ENCODE results near the gene FBXO34.

FBXO34 gene

GRCh38 chr14:55279384-55279783 lies 8.2 kb downstream of the FBXO34 start:
- Histone ChIP-seq H3K4me1 (ENCODE audit: insufficient read depth, low read length, poor library complexity, severe bottlenecking) (peaks cover 74% of the 10 kb centered on the region), H3K9me3 (ENCODE audit: insufficient read depth, low read depth, low read length) (no peaks in the 10 kb centered on the region), H4K20me1 (ENCODE audit: insufficient read depth, low read length, poor library complexity, severe bottlenecking) (peaks cover 29% of the 10 kb centered on the region), H3K9me2 (replicated peaks; ENCODE audit: low read depth, low read length) (no peaks in the 10 kb centered on the region), H3K4me3 (ENCODE audit: low read length, poor library complexity, severe bottlenecking) (peak overlapping the region; percentile 75), H3K27me3 (ENCODE audit: insufficient read depth, low read length, poor library complexity, severe bottlenecking) (no peaks in the 10 kb centered on the region), H2AFZ (ENCODE audit: low read length) (no peak overlapping the region), H3K4me2 (ENCODE audit: low read depth, low read length, poor library complexity, severe bottlenecking) (peak overlapping the region; percentile 85), H3K79me2 (ENCODE audit: insufficient read depth, low read length) (peaks cover 91% of the 10 kb centered on the region), H3K36me3 (ENCODE audit: insufficient read depth, low read length) (no peaks in the 10 kb centered on the region), H3F3A (ENCODE audit: low read depth) (peaks cover 14% of the 10 kb centered on the region), H3K9ac (ENCODE audit: low read depth, low read length, poor library complexity, severe bottlenecking) (peak overlapping the region; percentile 39)
- TF ChIP-seq CTCF (conservative IDR thresholded peaks at IDR 0.05; ENCODE audit: low read length) (no peak), EZH2phosphoT487 (IDR thresholded peaks at IDR 0.05; ENCODE audit: borderline replicate concordance) (no peak)

- Histone ChIP-seq H3K9ac (ENCODE audit: low read depth, low read length, poor library complexity, severe bottlenecking) (no peak overlapping the region), H3K4me3 (ENCODE audit: low read length, poor library complexity, severe bottlenecking) (no peak overlapping the region), H2AFZ (ENCODE audit: low read length) (no peak overlapping the region), H3K27me3 (ENCODE audit: insufficient read depth, low read length, poor library complexity, severe bottlenecking) (no peaks in the 10 kb centered on the region), H4K20me1 (ENCODE audit: insufficient read depth, low read length, poor library complexity, severe bottlenecking) (peaks cover 35% of the 10 kb centered on the region), H3K79me2 (ENCODE audit: insufficient read depth, low read length) (peaks cover 91% of the 10 kb centered on the region), H3K36me3 (ENCODE audit: insufficient read depth, low read length) (no peaks in the 10 kb centered on the region), H3K9me2 (replicated peaks; ENCODE audit: low read depth, low read length) (no peaks in the 10 kb centered on the region), H3K4me2 (ENCODE audit: low read depth, low read length, poor library complexity, severe bottlenecking) (peak overlapping the region; percentile 41), H3K4me1 (ENCODE audit: insufficient read depth, low read length, poor library complexity, severe bottlenecking) (peaks cover 72% of the 10 kb centered on the region), H3F3A (ENCODE audit: low read depth) (peaks cover 14% of the 10 kb centered on the region), H3K9me3 (ENCODE audit: insufficient read depth, low read depth, low read length) (no peaks in the 10 kb centered on the region)
- TF ChIP-seq CTCF (conservative IDR thresholded peaks at IDR 0.05; ENCODE audit: low read length) (no peak), EZH2phosphoT487 (IDR thresholded peaks at IDR 0.05; ENCODE audit: borderline replicate concordance) (no peak)
Measured at GRCh38 chr14:55281316-55281839, 10.2 kb downstream of the FBXO34 start.

- H3K9me2 ChIP-seq (replicated peaks; ENCODE audit: low read depth, low read length): no peaks in the 10 kb centered on the region
- no peaks in the 10 kb centered on the region for H3K27me3 ChIP-seq (ENCODE audit: insufficient read depth, low read length, poor library complexity, severe bottlenecking)
- peak overlapping the region; percentile 36 for H3K4me2 ChIP-seq (ENCODE audit: low read depth, low read length, poor library complexity, severe bottlenecking)
- peaks cover 100% of the 10 kb centered on the region for H3K79me2 ChIP-seq (ENCODE audit: insufficient read depth, low read length)
- H2AFZ ChIP-seq (ENCODE audit: low read length): no peak overlapping the region
- H3K9me3 ChIP-seq (ENCODE audit: insufficient read depth, low read depth, low read length): no peaks in the 10 kb centered on the region
- TF ChIP-seq CTCF (conservative IDR thresholded peaks at IDR 0.05; ENCODE audit: low read length): no peak
- TF ChIP-seq EZH2phosphoT487 (IDR thresholded peaks at IDR 0.05; ENCODE audit: borderline replicate concordance): no peak
- H3K36me3 ChIP-seq (ENCODE audit: insufficient read depth, low read length): no peaks in the 10 kb centered on the region
- no peaks in the 10 kb centered on the region for H3F3A ChIP-seq (ENCODE audit: low read depth)
- H3K9ac ChIP-seq (ENCODE audit: low read depth, low read length, poor library complexity, severe bottlenecking): no peak overlapping the region
- H3K4me3 ChIP-seq (ENCODE audit: low read length, poor library complexity, severe bottlenecking): no peak overlapping the region
- peaks cover 54% of the 10 kb centered on the region for H3K4me1 ChIP-seq (ENCODE audit: insufficient read depth, low read length, poor library complexity, severe bottlenecking)
- peaks cover 58% of the 10 kb centered on the region for H4K20me1 ChIP-seq (ENCODE audit: insufficient read depth, low read length, poor library complexity, severe bottlenecking)
Measured at GRCh38 chr14:55285048-55285652, 13.9 kb downstream of the FBXO34 start.
